Cardiac atrium fibroblast (primary cell): ENCODE results near the gene CDC42BPA. TPM values are rescaled to one million over a fixed set of nuclear protein-coding genes. Genes with fewer than 3 reads are reported as not detected.

Experiments used
- total RNA-seq: library from RNA; depleted of rRNA; stranded (reverse); fragments of >200 nt; gene quantifications from 2 replicates; pipeline ENCODE4 v1.2.3, GENCODE V29; 2015

Gene CDC42BPA, protein sequence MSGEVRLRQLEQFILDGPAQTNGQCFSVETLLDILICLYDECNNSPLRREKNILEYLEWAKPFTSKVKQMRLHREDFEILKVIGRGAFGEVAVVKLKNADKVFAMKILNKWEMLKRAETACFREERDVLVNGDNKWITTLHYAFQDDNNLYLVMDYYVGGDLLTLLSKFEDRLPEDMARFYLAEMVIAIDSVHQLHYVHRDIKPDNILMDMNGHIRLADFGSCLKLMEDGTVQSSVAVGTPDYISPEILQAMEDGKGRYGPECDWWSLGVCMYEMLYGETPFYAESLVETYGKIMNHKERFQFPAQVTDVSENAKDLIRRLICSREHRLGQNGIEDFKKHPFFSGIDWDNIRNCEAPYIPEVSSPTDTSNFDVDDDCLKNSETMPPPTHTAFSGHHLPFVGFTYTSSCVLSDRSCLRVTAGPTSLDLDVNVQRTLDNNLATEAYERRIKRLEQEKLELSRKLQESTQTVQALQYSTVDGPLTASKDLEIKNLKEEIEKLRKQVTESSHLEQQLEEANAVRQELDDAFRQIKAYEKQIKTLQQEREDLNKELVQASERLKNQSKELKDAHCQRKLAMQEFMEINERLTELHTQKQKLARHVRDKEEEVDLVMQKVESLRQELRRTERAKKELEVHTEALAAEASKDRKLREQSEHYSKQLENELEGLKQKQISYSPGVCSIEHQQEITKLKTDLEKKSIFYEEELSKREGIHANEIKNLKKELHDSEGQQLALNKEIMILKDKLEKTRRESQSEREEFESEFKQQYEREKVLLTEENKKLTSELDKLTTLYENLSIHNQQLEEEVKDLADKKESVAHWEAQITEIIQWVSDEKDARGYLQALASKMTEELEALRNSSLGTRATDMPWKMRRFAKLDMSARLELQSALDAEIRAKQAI (N-terminal part only)
- 25.6 and 28.8 TPM in 2 replicates for total RNA-seq

DNA sequence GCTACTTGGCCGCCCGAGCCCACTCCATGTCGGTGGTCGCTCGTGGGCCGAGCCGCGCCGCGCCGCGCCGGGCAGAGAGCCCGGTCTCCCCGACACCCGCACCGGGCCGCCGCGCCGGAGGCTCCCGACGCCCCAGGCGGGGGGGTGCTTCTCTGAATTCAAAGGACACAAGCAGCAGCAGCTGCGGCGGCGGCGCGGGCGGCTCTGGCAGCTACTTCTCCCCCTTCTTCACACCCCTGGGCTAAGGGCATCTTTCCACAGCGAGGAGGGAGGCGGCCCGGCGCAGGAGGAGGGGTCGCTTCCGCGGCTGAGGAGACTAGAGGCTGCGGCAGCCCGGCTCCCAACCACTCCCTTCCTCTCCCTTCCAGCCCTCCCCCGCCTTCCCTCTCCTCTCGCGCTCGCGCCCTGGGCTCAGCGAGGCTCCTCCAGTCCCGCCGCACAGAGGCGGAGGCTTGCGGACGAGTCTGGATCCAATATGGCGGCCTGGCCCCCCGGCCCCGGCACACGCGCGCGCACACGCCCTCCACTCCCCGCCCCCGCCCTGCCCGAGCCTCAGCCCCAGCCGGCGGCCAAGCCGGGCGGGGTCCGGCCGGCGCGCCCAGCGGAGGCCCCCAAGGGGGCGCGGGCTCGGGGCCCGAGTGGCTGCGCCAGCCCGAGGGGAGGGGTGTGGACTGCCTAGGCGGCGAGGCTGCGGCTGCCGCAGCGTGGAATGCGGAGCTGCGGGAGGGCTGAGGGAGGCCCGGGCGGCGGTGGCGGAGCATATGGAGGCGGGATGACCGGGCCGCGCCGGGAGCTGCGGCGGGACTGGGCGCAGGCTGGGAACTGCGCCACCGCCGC is at the start of gene CDC42BPA:
Gene CDC42BPA, minus strand, starts transcription at position 477 of the 837 bp plus-strand sequence. CDS start 1,310 bp downstream, outside the sequence.

DNA sequence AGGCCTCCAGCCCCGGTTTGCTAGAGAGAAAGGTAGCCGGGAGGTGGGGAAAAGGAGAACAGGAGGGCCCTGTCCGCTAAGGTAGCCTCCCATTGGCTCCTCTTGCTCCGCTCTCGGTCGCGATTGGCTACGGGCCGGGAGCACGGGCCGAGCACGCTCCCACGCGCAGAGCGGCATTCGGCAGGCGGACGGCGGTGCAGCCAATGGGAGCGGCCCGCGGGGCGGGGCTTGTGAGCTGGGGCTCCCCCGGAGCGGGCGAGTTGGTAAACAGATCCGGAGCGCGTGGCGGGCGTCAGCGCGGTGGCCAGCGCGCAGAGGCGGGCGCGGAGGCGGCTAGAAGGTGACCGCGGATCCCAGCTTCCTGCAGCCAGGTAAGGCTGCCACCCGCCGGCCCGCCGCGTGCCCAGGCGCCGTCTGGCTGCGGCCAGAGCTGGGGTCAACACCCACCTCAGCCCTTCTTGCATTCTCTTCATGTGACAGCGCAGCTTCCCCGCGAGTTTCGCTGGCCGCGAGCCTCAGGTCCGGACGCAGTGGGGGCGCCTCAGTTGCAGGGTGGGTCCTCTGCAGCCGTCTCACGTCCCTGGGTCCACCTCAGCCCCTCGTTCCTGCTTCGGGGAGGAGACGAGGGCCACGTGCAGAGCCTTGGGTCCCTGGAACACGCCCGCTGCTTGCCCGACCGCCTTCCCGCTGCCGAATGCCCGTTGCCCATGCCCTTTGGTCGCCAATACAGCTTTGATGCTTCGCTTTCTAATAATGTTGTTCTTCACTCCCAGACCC is 378.1 kb downstream of the CDC42BPA start, which contains the start of gene COQ8A:
Gene COQ8A, plus strand, starts transcription at position 266 of the 777 bp plus-strand sequence. CDS start 21,092 bp downstream, outside the sequence.

Other genes starting within 250 kb of the CDC42BPA start
- 1.4 and 5.7 TPM in 2 replicates for gene ZNF678, start 245.1 kb upstream of the CDC42BPA start, total RNA-seq